ENCODE results near the gene PAPPA2.

GRCh38 chr1:176768532-176768931, 305.6 kb downstream of the PAPPA2 start:
- TF ChIP-seq POLR2A (IDR thresholded peaks at IDR 0.05) (no peak), CTCF (IDR thresholded peaks at IDR 0.05) (no peak)

Data from right lobe of liver (tissue), 4 donors.